Effector CD4-positive, alpha-beta T cell (primary cell): ENCODE results near the gene PURA.

Experiments used
- DNase-seq: peaks from one replicate; pipeline ENCODE4 v3.0.0-alpha.2; 2020

Gene PURA

GRCh38 chr5:140110646-140110957, 3.3 kb upstream of the PURA start:
- no peak for DNase-seq

DNA sequence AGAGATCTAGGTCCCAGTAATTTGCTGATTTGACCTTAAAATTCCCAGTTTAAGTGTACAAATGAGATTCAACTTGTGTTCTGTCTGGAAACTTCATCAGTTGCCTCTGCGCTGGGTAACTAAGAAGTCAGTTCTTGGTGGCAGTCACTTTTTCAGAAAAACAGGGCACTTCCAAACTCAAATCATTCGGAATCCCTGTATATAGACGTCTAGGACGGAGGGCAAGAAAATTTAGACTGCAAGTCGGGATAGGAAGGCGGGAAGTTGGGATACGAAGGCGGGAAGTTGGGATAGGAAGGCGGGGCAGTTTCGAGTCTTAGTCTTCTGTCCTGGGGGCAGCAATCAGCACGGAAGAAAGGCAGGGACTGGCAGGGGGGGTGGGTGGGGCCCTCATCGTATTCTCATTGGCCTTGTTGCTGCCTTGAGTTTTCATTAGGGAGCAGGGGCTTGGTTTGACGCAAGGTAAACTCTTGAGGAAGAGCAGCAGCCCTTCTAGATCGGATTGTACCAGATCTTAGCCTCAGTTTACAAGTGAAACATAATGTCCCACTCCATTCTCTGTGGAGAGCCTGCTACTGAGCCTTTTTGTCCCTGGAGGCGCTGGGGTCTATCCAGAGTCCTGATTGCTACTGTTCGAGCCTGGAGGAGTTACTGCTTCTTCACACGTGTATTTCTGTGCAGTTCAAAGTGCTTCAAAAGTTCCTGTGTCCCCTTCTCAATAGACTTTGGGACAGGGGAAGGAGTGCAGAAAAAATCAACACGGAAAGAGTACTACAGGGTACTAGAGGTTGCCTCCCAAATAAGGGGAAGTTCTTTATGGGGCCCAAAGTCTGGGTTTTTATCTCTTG, 2.7 kb upstream of the PURA start:
- no peak for DNase-seq

GRCh38 chr5:140111859-140112551, 1.9 kb upstream of the PURA start:
- DNase-seq = no peak

DNA sequence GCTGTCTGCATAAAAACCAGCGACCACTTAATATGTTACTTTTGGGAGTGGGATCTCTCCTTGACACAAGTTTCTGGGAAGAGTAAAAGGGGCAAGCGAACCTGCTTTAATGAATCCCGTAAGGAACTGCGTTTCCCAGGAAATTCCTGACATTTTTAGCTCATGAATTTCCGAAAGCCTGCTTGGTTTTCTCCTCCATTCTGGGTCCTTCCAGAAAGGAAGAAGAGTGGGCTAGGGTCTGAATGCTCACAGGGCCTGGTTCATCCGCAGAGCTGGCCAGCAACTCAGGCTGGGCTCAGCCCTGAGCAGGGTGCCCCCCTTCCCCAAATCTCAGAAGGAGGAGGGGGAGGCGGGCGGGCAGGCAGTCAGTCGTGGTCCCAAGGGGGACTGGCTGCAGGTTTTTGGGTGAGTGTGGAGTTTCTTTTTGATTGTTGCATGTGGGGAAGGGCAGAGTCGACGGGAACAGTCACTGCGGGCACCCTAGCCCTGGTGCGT, 1.2 kb upstream of the PURA start:
- no peak for DNase-seq

- DNase-seq = peak; percentile 7
Measured at GRCh38 chr5:140113180-140113698, 670 bp upstream of the PURA start.

- peak; percentile 28 for DNase-seq
Measured at GRCh38 chr5:140114341-140115185, 654 bp downstream of the PURA start.

- DNase-seq = no peak
Measured at GRCh38 chr5:140115186-140115500, 1.2 kb downstream of the PURA start.

- DNase-seq = no peak
Measured at GRCh38 chr5:140116716-140117115, 2.8 kb downstream of the PURA start.

GRCh38 chr5:140117523-140117922, 3.6 kb downstream of the PURA start:
- DNase-seq = no peak

DNA sequence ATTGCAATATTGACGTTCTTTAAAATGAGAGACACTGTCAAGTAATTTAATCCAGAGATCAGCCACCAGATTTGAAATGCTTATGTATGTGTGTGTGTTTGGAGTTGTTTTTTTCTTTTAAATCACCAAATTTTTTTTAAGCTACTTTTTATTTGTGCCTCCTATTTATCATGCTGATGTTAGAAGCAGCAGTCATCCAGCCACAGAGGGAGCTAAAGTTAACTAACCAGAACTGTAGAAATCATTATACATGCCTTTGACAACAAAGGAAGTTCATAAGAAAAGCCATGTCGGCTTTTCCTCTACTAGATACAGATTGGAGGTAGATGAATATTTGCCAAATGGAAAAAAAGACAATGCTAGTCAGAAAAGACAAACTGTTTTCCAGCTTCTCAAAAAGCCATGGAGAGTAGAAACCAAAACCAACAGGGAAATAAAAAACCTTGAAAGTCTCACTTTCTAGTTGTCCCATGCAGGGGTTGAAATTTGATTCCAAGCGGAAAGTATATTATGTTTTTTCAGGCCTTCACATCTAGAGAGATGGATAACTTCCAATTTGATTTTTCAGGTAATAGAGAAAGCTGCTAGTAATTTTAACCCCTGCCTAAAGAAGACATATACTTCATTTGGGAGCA, 4.5 kb downstream of the PURA start:
- DNase-seq = no peak

DNA sequence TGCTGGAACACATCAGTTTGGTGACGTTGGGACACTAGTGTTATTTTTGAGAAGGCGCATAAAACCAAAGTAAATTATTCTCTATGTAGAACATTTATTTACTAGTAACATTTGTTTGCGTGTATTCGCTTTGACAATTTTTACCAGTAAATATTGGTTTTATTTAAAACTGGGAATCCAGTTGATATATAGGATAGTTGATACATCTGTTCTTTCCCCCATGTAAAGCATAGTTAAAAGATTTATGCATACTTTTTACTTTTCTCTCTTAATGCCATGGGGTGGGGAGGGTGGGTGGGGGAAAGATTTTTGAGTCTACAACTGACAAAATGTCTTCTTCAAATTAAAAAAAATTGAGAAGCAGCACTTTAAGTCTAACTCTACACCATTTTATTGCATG, 11.7 kb downstream of the PURA start, which contains the start of gene IGIP:
Gene IGIP, plus strand, starts transcription at position 301 of the 400 bp plus-strand sequence. CDS start 2,540 bp downstream, outside the sequence.
- no peak for DNase-seq

DNA sequence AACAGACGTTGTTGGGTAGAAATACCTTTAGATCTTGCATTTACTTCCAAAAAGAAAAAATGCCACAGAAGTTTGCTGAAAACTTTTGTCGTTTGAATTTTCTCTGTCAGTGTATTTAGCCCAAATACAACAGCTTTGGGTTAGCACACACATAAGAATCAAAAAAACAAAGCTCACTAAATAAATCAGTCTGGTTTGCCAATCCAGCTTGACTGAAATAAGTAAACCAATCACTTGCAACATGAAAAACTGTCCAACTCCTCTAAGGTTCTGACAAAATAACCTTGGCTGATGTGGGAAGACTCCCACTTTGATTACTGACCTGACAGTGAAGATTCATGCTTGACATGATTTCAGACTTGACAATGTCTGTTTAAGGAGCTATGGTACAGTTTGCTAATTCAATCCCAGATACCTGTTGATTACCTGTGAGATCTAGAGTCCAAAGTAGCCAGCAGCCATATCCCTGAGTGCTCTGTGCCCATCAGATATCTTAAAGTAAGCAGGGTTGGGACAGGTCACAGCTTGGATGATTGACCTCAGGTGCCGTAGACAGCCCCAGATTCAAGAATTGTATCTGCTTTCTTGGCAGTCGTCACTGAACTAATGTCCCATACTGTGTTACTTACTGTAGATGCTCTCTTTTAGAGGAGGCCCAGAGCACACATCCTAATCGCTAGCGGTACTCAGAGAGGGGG, 12.6 kb downstream of the PURA start:
- DNase-seq = no peak

DNA sequence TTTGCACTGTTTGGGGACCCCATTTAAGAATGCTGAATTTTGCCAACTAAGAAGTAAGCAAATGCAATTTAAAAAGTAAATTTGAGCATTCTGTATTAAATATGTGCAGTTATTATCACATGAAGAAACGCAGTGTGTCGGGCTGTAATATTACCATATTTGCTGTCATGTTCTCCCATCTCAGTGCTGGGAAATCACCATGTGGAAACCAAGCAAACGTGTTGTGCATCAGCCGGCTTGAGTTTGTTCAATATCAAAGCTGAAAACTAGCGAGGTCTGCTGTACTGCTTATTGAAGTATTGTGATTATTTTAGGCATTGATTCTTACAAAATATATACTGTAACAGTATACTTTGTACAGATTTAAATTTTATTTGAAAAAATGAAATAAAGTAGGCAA, 14.5 kb downstream of the PURA start:
- DNase-seq = no peak

GRCh38 chr5:140130949-140131733, 17.2 kb downstream of the PURA start:
- no peak for DNase-seq

- no peak for DNase-seq
Measured at GRCh38 chr5:140131967-140132409, 18.1 kb downstream of the PURA start.

GRCh38 chr5:140133514-140134167, 19.7 kb downstream of the PURA start:
- DNase-seq = no peak

- no peak for DNase-seq
Measured at GRCh38 chr5:140134277-140134935, 20.5 kb downstream of the PURA start.

DNA sequence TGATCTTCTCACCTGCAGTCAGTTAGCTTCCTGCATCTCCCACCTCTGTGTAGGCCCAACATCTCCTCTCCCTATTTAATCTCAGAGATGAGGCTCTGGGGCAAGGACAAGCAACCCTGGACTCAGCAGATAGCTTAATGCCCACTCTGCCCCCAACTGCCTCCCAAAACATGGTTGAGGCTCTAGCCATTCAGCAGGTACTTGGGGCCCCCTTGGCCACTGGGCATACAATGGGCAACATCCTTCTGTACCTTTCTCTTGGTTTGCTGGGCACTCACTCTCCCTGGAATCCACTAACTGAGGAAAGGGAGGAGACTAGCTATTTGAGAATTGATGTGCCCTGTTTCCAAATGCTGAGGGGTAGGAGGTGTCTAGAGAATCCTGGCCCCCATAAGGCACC, 21.2 kb downstream of the PURA start:
- no peak for DNase-seq

DNA sequence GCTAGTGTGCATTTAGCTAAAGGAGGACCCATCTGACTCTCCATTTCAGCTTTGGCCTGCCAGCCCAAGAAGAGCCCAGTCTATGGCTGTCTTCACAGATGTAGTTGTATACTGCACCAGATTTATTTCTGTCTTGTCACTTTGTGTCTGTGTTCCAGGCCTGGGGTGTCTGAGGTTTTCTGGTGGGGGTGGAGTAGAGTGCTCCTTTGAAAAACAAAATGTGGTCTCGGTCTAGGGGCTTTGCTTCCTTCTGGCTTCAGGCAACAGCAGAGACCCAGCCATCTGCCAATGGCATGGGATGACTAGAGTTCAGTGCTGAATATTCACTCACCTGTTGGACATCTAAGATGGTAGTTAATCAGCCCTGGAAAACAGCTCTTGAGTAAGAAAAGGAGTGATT, 22.7 kb downstream of the PURA start:
- no peak for DNase-seq

DNA sequence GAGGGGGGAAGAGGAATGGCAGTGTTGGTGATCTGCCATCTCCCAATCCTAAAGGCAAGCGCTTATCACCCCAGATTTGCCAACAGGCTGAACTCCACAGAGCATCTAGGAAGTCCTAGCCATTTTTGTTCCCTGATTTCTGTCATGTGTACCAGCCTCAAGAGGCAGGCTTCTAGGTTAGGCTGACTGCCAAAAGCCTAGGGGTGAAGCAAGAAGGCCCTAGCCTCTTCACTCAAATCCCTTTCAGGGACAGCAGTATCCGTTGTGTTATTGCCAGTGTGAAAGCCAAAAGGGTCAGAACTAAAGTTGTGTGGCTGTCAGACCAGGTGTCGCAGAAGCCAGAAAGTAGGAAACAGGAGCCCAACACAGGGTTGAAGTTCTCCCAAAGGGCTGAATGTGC, 26.5 kb downstream of the PURA start:
- no peak for DNase-seq
